Gastroesophageal sphincter (tissue), 3 donors: Measurements from ENCODE around the gene KLK11.

Source experiments
- EP300 ChIP-seq: sonication (generic); formaldehyde crosslinking; IDR thresholded peaks from one replicate; pipeline ENCODE4 v1.6.1; 2017; ENCODE audit warnings: antibody characterized with exemption, mild to moderate bottlenecking
- POLR2A ChIP-seq, 2 donors: fragments of 450-650 bp; IDR thresholded peaks; one replicate each; pipeline ENCODE4 v1.6.1; 2017; ENCODE audit warnings: antibody characterized with exemption in 2 of 2, mild to moderate bottlenecking in 2 of 2, moderate library complexity in 1 of 2
- TF ChIP-seq, protein P1 (sequence below), 4 experiments: fragments of 200-600 bp in 2 of 4; fragments of 450-650 bp in 2 of 4; sonication (generic) in 1 of 4; IDR thresholded peaks; one replicate each; pipeline ENCODE4 v1.5.1; 2017 to 2019; ENCODE audit warnings: antibody characterized with exemption in 4 of 4, mild to moderate bottlenecking in 2 of 4, moderate library complexity in 2 of 4

DNA sequence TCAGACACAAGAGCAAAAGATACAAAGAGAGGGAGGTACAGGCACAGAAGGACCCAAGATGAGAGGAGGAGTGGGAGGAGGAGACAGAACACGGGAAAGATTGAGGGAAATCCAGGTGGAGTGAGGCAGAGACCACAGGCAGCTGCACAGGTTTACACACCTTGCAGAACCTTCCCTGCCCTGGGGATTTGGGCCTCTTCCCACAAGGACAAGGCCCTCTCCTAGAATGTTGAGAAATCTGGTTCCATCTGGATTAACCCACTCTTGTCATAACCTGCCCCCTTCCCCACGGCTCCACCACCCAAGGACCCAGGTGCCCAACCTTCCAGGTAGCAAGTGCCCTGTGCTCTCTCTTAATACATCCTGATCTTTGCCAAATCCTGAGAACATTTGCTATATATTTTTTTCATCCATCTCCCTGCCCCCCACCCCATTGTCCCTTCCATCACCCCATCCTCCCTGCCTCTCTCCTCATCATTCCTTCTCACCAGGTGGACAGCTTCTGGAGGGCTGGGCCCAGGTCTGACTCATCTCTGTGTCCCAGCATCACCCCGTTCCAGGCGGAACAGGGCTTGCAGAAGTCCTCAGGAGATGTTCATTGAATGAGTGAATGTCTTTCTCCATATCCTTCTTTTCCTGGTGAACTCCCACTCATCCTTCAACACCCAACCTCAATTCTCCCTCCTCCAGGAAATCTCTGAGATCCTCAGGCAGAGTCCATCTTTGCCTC, 16.2 kb downstream of the KLK11 start:
- TF ChIP-seq, protein P1, sequence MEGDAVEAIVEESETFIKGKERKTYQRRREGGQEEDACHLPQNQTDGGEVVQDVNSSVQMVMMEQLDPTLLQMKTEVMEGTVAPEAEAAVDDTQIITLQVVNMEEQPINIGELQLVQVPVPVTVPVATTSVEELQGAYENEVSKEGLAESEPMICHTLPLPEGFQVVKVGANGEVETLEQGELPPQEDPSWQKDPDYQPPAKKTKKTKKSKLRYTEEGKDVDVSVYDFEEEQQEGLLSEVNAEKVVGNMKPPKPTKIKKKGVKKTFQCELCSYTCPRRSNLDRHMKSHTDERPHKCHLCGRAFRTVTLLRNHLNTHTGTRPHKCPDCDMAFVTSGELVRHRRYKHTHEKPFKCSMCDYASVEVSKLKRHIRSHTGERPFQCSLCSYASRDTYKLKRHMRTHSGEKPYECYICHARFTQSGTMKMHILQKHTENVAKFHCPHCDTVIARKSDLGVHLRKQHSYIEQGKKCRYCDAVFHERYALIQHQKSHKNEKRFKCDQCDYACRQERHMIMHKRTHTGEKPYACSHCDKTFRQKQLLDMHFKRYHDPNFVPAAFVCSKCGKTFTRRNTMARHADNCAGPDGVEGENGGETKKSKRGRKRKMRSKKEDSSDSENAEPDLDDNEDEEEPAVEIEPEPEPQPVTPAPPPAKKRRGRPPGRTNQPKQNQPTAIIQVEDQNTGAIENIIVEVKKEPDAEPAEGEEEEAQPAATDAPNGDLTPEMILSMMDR (IDR thresholded peaks at IDR 0.05): no peak
- no peak for TF ChIP-seq POLR2A (IDR thresholded peaks at IDR 0.05)
- TF ChIP-seq EP300: no peak
